Stomach (tissue), 4 donors: Measurements from ENCODE around the gene RAB23.

Source experiments
- EP300 ChIP-seq: sonication (generic); formaldehyde crosslinking; IDR thresholded peaks from one replicate; pipeline ENCODE4 v1.6.1; 2017; ENCODE audit warnings: antibody characterized with exemption
- TF ChIP-seq, protein P1 (sequence below), 7 experiments: fragments of 450-650 bp in 4 of 7; fragments of 200-600 bp in 3 of 7; sonication (generic) in 3 of 7; IDR thresholded peaks; one replicate each; pipeline ENCODE4 v1.5.1; 2016 to 2019; ENCODE audit warnings: antibody characterized with exemption in 7 of 7, control low read depth in 2 of 7, mild to moderate bottlenecking in 1 of 7

DNA sequence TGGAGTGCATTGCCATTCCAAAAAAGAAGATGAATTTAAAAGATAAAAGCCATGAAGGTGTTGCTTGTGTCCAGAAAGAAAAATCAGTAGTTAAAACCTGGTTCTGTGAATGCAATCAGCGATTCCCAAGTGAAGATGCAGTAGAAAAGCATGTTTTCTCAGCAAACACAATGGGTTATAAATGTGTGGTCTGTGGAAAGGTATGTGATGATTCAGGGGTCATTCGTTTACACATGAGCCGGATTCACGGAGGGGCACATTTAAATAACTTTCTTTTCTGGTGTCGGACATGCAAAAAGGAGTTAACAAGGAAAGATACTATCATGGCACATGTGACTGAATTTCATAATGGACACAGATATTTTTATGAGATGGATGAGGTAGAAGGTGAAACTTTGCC lies 74.7 kb downstream of the RAB23 start:
- TF ChIP-seq, protein P1, sequence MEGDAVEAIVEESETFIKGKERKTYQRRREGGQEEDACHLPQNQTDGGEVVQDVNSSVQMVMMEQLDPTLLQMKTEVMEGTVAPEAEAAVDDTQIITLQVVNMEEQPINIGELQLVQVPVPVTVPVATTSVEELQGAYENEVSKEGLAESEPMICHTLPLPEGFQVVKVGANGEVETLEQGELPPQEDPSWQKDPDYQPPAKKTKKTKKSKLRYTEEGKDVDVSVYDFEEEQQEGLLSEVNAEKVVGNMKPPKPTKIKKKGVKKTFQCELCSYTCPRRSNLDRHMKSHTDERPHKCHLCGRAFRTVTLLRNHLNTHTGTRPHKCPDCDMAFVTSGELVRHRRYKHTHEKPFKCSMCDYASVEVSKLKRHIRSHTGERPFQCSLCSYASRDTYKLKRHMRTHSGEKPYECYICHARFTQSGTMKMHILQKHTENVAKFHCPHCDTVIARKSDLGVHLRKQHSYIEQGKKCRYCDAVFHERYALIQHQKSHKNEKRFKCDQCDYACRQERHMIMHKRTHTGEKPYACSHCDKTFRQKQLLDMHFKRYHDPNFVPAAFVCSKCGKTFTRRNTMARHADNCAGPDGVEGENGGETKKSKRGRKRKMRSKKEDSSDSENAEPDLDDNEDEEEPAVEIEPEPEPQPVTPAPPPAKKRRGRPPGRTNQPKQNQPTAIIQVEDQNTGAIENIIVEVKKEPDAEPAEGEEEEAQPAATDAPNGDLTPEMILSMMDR (IDR thresholded peaks at IDR 0.05), result no peak
- no peak for TF ChIP-seq EP300
